ENCODE results near the gene ZGRF1. TPM values are rescaled to one million over a fixed set of nuclear protein-coding genes. Genes with fewer than 3 reads are reported as not detected.
"Not testable (repeated sequence)": the region's sequence is repeated elsewhere in the genome, so short reads cannot be mapped to it uniquely, and the experiment has no call there.

ZGRF1 gene
- total RNA-seq, 2 donors from 2014 or later = 3.8 to 5.2 TPM

DNA sequence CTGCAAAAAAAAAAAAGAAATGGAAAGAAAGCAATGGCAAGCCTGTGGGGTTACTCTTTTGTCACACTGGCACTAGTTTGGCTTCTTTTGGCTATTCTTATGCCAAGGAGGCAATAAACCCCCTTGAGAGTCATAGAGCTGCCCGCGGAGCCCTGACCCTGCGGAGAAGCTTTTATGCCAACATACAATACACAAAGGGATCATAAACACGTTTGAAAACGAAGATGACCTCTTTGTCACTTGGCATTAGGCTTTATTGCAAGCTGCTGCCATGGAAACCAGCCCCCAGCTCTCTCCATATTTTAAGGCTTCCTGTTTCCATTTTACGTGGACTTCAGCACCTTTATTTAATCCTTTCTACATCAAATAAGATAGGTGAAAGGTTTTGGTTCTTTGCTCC is 128.4 kb downstream of the ZGRF1 start:
- intact Hi-C loops (cut with DNase I) = no loop called here
- DNase-seq (ENCODE audit: low spot score) = no peak

DNA sequence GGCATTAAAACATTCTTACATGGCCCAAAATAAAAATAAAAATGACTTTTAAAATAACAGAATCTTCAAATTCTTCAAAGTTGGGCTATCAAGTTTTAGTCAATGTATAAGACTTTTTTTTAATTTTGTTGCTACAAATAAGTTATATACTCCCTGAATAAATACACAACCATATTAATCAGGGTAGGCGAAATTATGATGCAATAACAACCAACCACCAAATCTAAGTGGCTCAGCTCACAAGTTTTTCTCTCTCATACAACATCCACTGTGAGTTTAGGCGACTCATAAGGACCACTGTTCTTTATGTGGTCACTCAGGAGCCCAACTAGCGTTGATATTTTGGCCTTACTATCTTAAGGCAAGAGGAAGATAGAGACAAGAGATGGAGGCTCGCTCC is 131.9 kb downstream of the ZGRF1 start:
- intact Hi-C loops (cut with DNase I) = no loop called here
- DNase-seq (ENCODE audit: low spot score) = no peak

DNA sequence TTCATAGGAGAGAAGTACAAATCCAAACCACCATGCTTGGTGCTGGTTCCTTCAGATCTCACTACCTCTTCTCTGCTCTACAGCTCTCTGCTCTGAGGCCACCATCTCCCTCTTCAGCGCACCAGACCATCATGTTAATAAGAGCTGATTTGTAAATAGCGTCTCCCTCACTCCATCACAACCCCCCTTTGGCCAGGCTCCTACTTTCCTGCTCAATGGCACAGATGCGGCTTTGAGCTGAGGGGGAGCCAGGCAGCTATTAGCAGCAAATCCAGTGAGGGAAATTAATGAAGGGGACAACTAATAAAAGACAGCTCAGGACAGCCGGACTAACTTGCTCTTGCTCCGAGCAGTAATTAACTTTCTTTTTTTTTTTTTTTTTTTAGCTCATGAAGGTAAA is 133.8 kb downstream of the ZGRF1 start:
- intact Hi-C loops (cut with DNase I) = no loop called here
- no peak for DNase-seq (ENCODE audit: low spot score)

DNA sequence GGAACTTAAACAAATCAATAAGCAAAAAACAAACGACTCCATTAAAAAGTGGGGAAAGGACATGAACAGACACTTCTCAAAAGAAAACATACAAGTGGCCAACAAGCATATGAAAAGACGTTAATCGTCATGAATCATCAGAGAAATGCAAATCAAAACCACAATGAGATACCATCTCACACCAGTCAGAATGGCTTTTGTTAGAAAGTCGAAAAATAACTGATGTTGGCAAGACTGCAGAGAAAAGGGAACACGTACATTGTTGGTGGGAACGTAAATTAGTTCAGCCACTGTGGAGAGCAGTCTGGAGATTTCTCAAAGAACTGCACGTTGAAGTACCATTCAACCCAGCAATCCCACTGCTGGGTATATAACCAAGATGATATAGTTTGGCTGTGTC is 144.4 kb downstream of the ZGRF1 start:
- DNase-seq (ENCODE audit: low spot score) = no peak
- intact Hi-C loops (cut with DNase I) = no loop called here

DNA sequence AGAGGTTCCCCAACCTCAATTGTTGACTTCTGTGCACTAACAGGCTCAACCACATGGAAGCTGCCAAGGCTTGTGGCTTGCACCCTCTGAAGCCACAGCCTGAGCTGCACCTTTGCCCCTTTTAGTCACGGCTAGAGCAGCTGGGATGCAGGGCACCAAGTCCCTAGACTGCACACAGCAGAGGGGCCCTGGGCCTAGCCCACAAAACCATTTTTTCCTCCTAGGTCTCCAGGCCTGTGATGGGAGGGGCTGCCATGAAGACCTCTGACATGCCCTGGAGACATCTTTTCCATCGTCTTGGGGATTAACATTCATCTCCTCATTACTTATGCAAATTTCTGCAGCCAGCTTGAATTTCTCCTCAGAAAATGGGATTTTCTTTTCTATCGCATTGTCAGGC is 145.9 kb downstream of the ZGRF1 start:
- DNase-seq (ENCODE audit: low spot score); intact Hi-C loops (cut with DNase I): not testable (repeated sequence)

Small RNA genes lying within 50 kb of the gene (microRNA-seq; reads per million reads assigned to microRNA genes)
- gene MIR302A (ENCODE audit: borderline microRNAs expressed in 2 of 2) (7.7 to 118 reads per million in 2 donors), gene MIR302B (ENCODE audit: borderline microRNAs expressed in 2 of 2) (8.7 to 60.6 reads per million in 2 donors), gene MIR302C (ENCODE audit: borderline microRNAs expressed in 2 of 2) (0.32 to 18.5 reads per million in 2 donors), gene MIR302D (ENCODE audit: borderline microRNAs expressed in 2 of 2) (4.8 to 41.5 reads per million in 2 donors), gene MIR367 (ENCODE audit: borderline microRNAs expressed in 2 of 2) (0 reads per million in 2 donors)

Other genes with a start within 250 kb of the ZGRF1 start
- not detected for gene NEUROG2, start 120.7 kb downstream of the ZGRF1 start, total RNA-seq
- 10 to 100 TPM; 42.3 to 50.2 TPM for gene LARP7, start 234 bp upstream of the ZGRF1 start, total RNA-seq